ENCODE measurements around the gene PRPSAP2.
"Not testable (repeated sequence)": the region's sequence is repeated elsewhere in the genome, so short reads cannot be mapped to it uniquely, and the experiment has no call there.

PRPSAP2 gene

GRCh38 chr17:18955009-18955408, 97.1 kb downstream of the PRPSAP2 start:
- no peak for DNase-seq (ENCODE audit: extremely low read depth, low read depth)
- TF ChIP-seq CTCF (IDR thresholded peaks at IDR 0.05; ENCODE audit: low read depth, low read length): no peak

- DNase-seq (ENCODE audit: extremely low read depth, low read depth): not testable (repeated sequence)
Measured at GRCh38 chr17:18956021-18956420, 98.1 kb downstream of the PRPSAP2 start.

- no peak for DNase-seq (ENCODE audit: extremely low read depth, low read depth)
- no peak for TF ChIP-seq CTCF (IDR thresholded peaks at IDR 0.05; ENCODE audit: low read depth, low read length)
Measured at GRCh38 chr17:18956581-18956980, 98.7 kb downstream of the PRPSAP2 start.

GRCh38 chr17:18957831-18958230, 99.9 kb downstream of the PRPSAP2 start:
- DNase-seq (ENCODE audit: extremely low read depth, low read depth): no peak
- TF ChIP-seq CTCF (IDR thresholded peaks at IDR 0.05; ENCODE audit: low read depth, low read length): no peak

- no peak for DNase-seq (ENCODE audit: extremely low read depth, low read depth)
- TF ChIP-seq CTCF (IDR thresholded peaks at IDR 0.05; ENCODE audit: low read depth, low read length): no peak
Measured at GRCh38 chr17:18958611-18959010, 100.7 kb downstream of the PRPSAP2 start.

GRCh38 chr17:18959071-18959844, 101.3 kb downstream of the PRPSAP2 start:
- TF ChIP-seq CTCF (IDR thresholded peaks at IDR 0.05; ENCODE audit: low read depth, low read length): no peak
- no peak for DNase-seq (ENCODE audit: extremely low read depth, low read depth)

- DNase-seq (ENCODE audit: extremely low read depth, low read depth): no peak
- TF ChIP-seq CTCF (IDR thresholded peaks at IDR 0.05; ENCODE audit: low read depth, low read length): no peak
Measured at GRCh38 chr17:18959845-18960240, 101.9 kb downstream of the PRPSAP2 start.

GRCh38 chr17:18960241-18960665, 102.3 kb downstream of the PRPSAP2 start:
- no peak for DNase-seq (ENCODE audit: extremely low read depth, low read depth)
- no peak for TF ChIP-seq CTCF (IDR thresholded peaks at IDR 0.05; ENCODE audit: low read depth, low read length)
